ENCODE measurements around the gene SBNO2. TPM values are rescaled to one million over a fixed set of nuclear protein-coding genes. Genes with fewer than 3 reads are reported as not detected.

SBNO2 gene
- total RNA-seq, 1 donor from 2014 or later = 40.9 TPM

- no peaks in the 10 kb centered on the region for H3K9me3 Mint-ChIP-seq (ENCODE audit: low read depth)
- TF ChIP-seq CTCF (IDR thresholded peaks at IDR 0.05; ENCODE audit: unreplicated experiment) = no peak
- peaks cover 7% of the 10 kb centered on the region for H3K36me3 Mint-ChIP-seq (ENCODE audit: insufficient read depth)
- DNase-seq (ENCODE audit: low spot score, unreplicated experiment) = no peak
- H3K27ac Mint-ChIP-seq = no peak overlapping the region
- H3K4me1 Mint-ChIP-seq (ENCODE audit: low read depth) = no peaks in the 10 kb centered on the region
- H3K4me3 Mint-ChIP-seq (ENCODE audit: low read depth) = no peak overlapping the region
- no peaks in the 10 kb centered on the region for H3K27me3 Mint-ChIP-seq
These were observed 87.5 kb downstream of the SBNO2 start for GRCh38 chr19:1086613-1087012.

- Mint-ChIP-seq H3K4me3 (ENCODE audit: low read depth) (no peak overlapping the region), H3K9me3 (ENCODE audit: low read depth) (no peaks in the 10 kb centered on the region), H3K4me1 (ENCODE audit: low read depth) (no peaks in the 10 kb centered on the region), H3K27me3 (no peaks in the 10 kb centered on the region), H3K36me3 (ENCODE audit: insufficient read depth) (peaks cover 7% of the 10 kb centered on the region), H3K27ac (no peak overlapping the region)
- no peak for TF ChIP-seq CTCF (IDR thresholded peaks at IDR 0.05; ENCODE audit: unreplicated experiment)
- DNase-seq (ENCODE audit: low spot score, unreplicated experiment) = no peak
These were observed 88.2 kb downstream of the SBNO2 start for GRCh38 chr19:1085676-1086442.

- no peaks in the 10 kb centered on the region for H3K27me3 Mint-ChIP-seq
- no peaks in the 10 kb centered on the region for H3K9me3 Mint-ChIP-seq (ENCODE audit: low read depth)
- no peak overlapping the region for H3K27ac Mint-ChIP-seq
- H3K4me3 Mint-ChIP-seq (ENCODE audit: low read depth) = no peak overlapping the region
- DNase-seq (ENCODE audit: low spot score, unreplicated experiment) = no peak
- no peak for TF ChIP-seq CTCF (IDR thresholded peaks at IDR 0.05; ENCODE audit: unreplicated experiment)
- peaks cover 7% of the 10 kb centered on the region for H3K36me3 Mint-ChIP-seq (ENCODE audit: insufficient read depth)
- H3K4me1 Mint-ChIP-seq (ENCODE audit: low read depth) = no peaks in the 10 kb centered on the region
These were observed 88.9 kb downstream of the SBNO2 start for GRCh38 chr19:1085053-1085658.

- no peak for TF ChIP-seq CTCF (IDR thresholded peaks at IDR 0.05; ENCODE audit: unreplicated experiment)
- no peaks in the 10 kb centered on the region for H3K4me1 Mint-ChIP-seq (ENCODE audit: low read depth)
- peak overlapping the region; percentile 21 for H3K4me3 Mint-ChIP-seq (ENCODE audit: low read depth)
- DNase-seq (ENCODE audit: low spot score, unreplicated experiment) = no peak
- no peaks in the 10 kb centered on the region for H3K9me3 Mint-ChIP-seq (ENCODE audit: low read depth)
- H3K27ac Mint-ChIP-seq = no peak overlapping the region
- H3K36me3 Mint-ChIP-seq (ENCODE audit: insufficient read depth) = peaks cover 7% of the 10 kb centered on the region
- H3K27me3 Mint-ChIP-seq = no peaks in the 10 kb centered on the region
These were observed 89.8 kb downstream of the SBNO2 start for GRCh38 chr19:1084024-1084868.
